ENCODE data around the gene MGLL.

The MGLL gene

DNA sequence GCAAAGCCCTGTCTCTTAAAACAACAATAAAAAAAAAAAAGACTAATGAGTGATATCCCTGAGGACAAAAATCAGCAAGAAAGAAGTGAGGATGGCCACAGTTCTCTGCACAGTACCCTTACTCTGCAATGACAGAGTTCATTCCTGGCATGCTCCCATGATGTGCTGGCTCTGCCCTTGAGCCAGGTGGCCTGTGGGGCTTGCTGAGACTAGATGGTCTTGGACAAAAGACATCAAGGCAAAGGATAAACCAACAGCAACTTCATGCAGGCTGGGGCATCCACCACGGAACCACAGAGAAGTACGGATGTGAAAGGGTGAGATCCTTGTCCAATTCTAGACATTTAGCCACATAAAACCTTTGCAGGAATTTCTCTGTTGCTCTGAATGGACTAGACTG lies 12.7 kb downstream of the MGLL start:
- Mint-ChIP-seq H3K36me3 (ENCODE audit: low read depth) (peaks cover 23% of the 10 kb centered on the region), H3K4me1 (peaks cover 24% of the 10 kb centered on the region), H3K27ac (no peak overlapping the region), H3K9me3 (no peaks in the 10 kb centered on the region), H3K4me3 (no peak overlapping the region), H3K27me3 (ENCODE audit: low read depth) (peaks cover 13% of the 10 kb centered on the region)
- TF ChIP-seq, protein P1, sequence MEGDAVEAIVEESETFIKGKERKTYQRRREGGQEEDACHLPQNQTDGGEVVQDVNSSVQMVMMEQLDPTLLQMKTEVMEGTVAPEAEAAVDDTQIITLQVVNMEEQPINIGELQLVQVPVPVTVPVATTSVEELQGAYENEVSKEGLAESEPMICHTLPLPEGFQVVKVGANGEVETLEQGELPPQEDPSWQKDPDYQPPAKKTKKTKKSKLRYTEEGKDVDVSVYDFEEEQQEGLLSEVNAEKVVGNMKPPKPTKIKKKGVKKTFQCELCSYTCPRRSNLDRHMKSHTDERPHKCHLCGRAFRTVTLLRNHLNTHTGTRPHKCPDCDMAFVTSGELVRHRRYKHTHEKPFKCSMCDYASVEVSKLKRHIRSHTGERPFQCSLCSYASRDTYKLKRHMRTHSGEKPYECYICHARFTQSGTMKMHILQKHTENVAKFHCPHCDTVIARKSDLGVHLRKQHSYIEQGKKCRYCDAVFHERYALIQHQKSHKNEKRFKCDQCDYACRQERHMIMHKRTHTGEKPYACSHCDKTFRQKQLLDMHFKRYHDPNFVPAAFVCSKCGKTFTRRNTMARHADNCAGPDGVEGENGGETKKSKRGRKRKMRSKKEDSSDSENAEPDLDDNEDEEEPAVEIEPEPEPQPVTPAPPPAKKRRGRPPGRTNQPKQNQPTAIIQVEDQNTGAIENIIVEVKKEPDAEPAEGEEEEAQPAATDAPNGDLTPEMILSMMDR (IDR thresholded peaks at IDR 0.05; ENCODE audit: unreplicated experiment in 3 of 3) = no peak

DNA sequence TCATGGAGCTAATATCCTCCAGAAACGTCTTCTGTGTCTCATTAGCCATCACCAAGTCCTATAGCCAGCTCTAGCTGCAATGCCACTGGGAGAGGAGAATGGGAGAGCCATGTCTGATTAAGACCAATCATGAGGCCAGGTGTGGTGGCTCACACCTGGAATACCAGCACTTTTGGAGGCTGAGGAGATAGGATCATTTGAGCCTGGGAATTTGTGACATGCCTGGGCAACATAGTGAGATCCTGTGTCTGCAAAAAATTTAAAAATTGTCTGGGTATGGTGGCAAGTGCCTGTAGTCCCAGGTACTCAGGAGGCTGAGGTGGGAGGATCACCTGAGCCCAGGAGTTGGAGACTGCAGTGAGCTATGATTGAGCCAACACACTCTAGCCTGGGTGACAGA lies 13.1 kb downstream of the MGLL start:
- TF ChIP-seq, protein P1 (IDR thresholded peaks at IDR 0.05; ENCODE audit: unreplicated experiment in 3 of 3) = no peak
- Mint-ChIP-seq H3K36me3 (ENCODE audit: low read depth) (peaks cover 23% of the 10 kb centered on the region), H3K4me1 (peaks cover 24% of the 10 kb centered on the region), H3K4me3 (no peak overlapping the region), H3K27ac (no peak overlapping the region), H3K27me3 (ENCODE audit: low read depth) (peaks cover 13% of the 10 kb centered on the region), H3K9me3 (no peaks in the 10 kb centered on the region)

DNA sequence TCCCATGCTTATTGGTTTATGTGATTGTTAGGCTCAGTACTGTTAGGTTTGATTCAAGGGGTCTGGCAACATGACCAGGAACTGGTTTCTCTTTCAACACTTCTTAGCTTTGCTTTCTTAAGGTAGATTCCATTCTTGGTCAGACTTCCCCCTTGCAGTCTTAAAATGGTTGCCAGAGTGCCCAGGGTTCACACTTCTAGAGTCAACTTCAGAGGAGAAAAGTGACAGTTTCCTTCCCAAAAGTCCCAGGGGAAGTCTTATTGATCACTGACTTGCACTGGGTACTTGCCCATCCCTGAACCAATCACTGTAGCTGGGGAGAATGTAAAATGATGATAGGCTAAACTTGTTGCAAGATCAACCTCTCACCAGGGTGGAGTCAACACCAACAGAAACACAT lies 14.1 kb downstream of the MGLL start:
- Mint-ChIP-seq H3K9me3 (no peaks in the 10 kb centered on the region), H3K36me3 (ENCODE audit: low read depth) (peaks cover 23% of the 10 kb centered on the region)

DNA sequence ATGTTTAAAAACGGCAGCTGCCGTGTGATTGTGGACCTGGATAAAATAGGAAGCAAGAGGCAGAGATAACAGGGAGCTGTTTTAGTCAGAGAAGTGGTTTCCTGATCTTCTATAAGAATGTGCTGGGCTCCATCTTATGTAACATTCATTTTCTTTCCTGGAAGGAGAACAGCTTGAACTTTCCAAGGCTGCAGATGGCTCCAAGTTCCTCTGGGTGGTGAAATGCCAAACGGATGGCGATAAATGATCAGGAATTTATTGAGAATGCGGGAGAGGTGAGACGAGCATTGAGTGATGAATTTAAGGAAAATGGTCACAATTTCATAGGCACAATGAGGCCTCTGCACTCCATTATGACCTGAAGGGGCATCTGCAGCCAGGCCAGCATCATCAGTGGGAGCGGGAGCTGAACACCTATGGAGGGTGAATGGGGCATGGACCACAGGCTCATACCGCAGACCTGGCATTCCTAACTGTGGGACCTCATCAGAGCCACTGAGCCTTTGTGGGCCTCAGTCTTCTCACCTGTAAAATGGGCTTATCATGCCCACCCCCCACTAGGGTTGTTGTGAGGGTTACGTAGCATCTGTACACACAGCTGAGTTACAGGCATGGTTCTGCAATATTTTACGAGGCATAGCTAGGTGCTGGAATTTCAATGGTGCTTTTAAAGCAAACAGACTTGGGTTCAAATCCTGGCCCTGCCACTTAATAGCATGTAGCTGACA lies 17.1 kb downstream of the MGLL start:
- Mint-ChIP-seq H3K4me1 (peaks cover 10% of the 10 kb centered on the region), H3K27ac (no peak overlapping the region), H3K9me3 (no peaks in the 10 kb centered on the region), H3K36me3 (ENCODE audit: low read depth) (peaks cover 13% of the 10 kb centered on the region), H3K4me3 (no peak overlapping the region), H3K27me3 (ENCODE audit: low read depth) (peaks cover 12% of the 10 kb centered on the region)
- TF ChIP-seq, protein P1 (IDR thresholded peaks at IDR 0.05; ENCODE audit: unreplicated experiment in 3 of 3) = no peak

More for the DNA sequence above, 14.1 kb downstream of the MGLL start:
- peaks cover 16% of the 10 kb centered on the region for H3K4me1 Mint-ChIP-seq
- no peak overlapping the region for H3K4me3 Mint-ChIP-seq
- peaks cover 11% of the 10 kb centered on the region for H3K27me3 Mint-ChIP-seq (ENCODE audit: low read depth)
- no peak overlapping the region for H3K27ac Mint-ChIP-seq
- TF ChIP-seq, protein P1 (IDR thresholded peaks at IDR 0.05; ENCODE audit: unreplicated experiment in 3 of 3) = no peak

DNA sequence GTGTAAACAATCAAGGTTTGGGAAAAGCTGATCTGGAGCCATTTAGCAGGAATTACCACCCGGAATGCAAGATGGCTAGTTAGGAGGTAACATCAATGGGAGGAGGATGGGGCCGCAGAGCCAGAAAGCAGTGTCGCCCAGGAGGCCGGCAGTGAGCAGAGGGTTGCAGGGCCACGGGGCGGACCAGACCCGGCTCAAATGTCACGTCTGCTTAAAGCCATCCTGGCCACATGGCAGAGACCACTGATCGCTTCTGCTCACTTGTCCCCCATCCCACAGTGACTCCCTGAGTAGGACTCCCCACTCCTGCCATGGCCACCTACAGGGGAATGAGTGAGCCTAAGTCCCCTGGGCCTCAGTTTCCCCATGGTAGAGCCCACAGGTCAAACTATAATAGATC lies 18.2 kb downstream of the MGLL start:
- peaks cover 12% of the 10 kb centered on the region for H3K27me3 Mint-ChIP-seq (ENCODE audit: low read depth)
- TF ChIP-seq, protein P1 (IDR thresholded peaks at IDR 0.05; ENCODE audit: unreplicated experiment in 3 of 3) = no peak

DNA sequence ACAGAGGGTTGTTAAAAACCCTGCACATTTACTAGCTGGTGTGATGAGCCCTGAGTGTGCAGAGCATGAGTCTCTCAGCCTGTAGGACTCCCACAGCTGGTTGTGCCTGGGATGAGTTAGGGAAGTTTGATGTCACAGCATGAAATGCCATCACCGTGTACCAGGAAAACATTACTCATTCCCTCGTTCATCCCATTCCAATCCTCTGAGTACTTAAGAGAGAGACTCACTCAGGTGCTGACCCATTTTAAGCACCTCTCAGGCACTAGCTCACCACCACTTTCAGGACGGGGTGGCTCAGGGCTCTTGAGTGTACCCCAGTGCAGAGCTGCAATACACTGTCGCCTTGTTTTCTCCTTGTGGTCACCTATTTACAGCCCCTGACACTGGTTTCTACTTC lies 18.7 kb downstream of the MGLL start:
- TF ChIP-seq, protein P1 (IDR thresholded peaks at IDR 0.05; ENCODE audit: unreplicated experiment in 3 of 3) = no peak
- Mint-ChIP-seq H3K36me3 (ENCODE audit: low read depth) (peaks cover 9% of the 10 kb centered on the region), H3K4me1 (peaks cover 10% of the 10 kb centered on the region), H3K27ac (no peak overlapping the region), H3K27me3 (ENCODE audit: low read depth) (peaks cover 12% of the 10 kb centered on the region), H3K4me3 (no peak overlapping the region), H3K9me3 (no peaks in the 10 kb centered on the region)

More for the DNA sequence above, 18.2 kb downstream of the MGLL start:
- no peak overlapping the region for H3K4me3 Mint-ChIP-seq
- H3K9me3 Mint-ChIP-seq = no peaks in the 10 kb centered on the region
- no peak overlapping the region for H3K27ac Mint-ChIP-seq
- H3K36me3 Mint-ChIP-seq (ENCODE audit: low read depth) = peaks cover 13% of the 10 kb centered on the region
- peaks cover 10% of the 10 kb centered on the region for H3K4me1 Mint-ChIP-seq
